ENCODE measurements around the gene DMAC2.
A peak's percentile ranks its signal among the peaks of the same experiment; 100 is the strongest.
"Not testable (repeated sequence)": the region's sequence is repeated elsewhere in the genome, so short reads cannot be mapped to it uniquely, and the experiment has no call there.

The DMAC2 gene

GRCh38 chr19:41478171-41478570, 38.5 kb upstream of the DMAC2 start:
- no peaks in the 10 kb centered on the region for H3K4me1 ChIP-seq (ENCODE audit: control extremely low read depth in 1 of 4, control insufficient read depth in 4 of 4, insufficient read depth in 4 of 4, low read length in 3 of 4)
- H3K9me3 ChIP-seq (ENCODE audit: control extremely low read depth in 1 of 5, control insufficient read depth in 4 of 5, insufficient read depth in 2 of 5, low read depth in 1 of 5, low read length in 4 of 5), result peaks cover 1 to 5% (median 3%) of the 10 kb centered on the region in 5 experiments
- CTCF ChIA-PET, result interaction anchor here (1.2 to 1.4 kb wide), 2 partner anchors 21 to 86 kb away, joined by 3 read pairs; no protein-coding TSS in a partner anchor
- no peak overlapping the region for H3K27ac ChIP-seq (ENCODE audit: insufficient read depth in 1 of 2, low read depth in 1 of 2, low read length in 2 of 2, poor library complexity in 1 of 2, severe bottlenecking in 2 of 2)
- WGBS (ENCODE audit: insufficient coverage), result 78% methylated on average over 8 of the region's 8 CpGs
- H3K36me3 ChIP-seq (ENCODE audit: control insufficient read depth in 4 of 4, insufficient read depth in 4 of 4, low read length in 3 of 4), result no peaks in the 10 kb centered on the region
- DNase-seq, result no peak
- H3K4me3 ChIP-seq (ENCODE audit: control insufficient read depth in 1 of 7, extremely low read depth in 1 of 7, insufficient read depth in 4 of 7, low read depth in 2 of 7, low read length in 6 of 7), result no peak overlapping the region
- POLR2A ChIA-PET, result no interaction called here
- H3K27me3 ChIP-seq (replicated peaks in 2 of 5; ENCODE audit: control insufficient read depth in 4 of 5, insufficient read depth in 5 of 5, low read length in 4 of 5), result peaks cover 3 to 38% (median 17%) of the 10 kb centered on the region in 5 experiments

- Histone ChIP-seq H3K27ac (ENCODE audit: insufficient read depth in 1 of 2, low read depth in 1 of 2, low read length in 2 of 2, poor library complexity in 1 of 2, severe bottlenecking in 2 of 2) (no peak overlapping the region), H3K27me3 (replicated peaks in 2 of 5; ENCODE audit: control insufficient read depth in 4 of 5, insufficient read depth in 5 of 5, low read length in 4 of 5) (peaks cover 10 to 54% (median 14%) of the 10 kb centered on the region in 5 experiments), H3K9me3 (ENCODE audit: control extremely low read depth in 1 of 5, control insufficient read depth in 4 of 5, insufficient read depth in 2 of 5, low read depth in 1 of 5, low read length in 4 of 5) (peaks cover 1 to 10% (median 5%) of the 10 kb centered on the region in 5 experiments), H3K4me3 (ENCODE audit: control insufficient read depth in 1 of 7, extremely low read depth in 1 of 7, insufficient read depth in 4 of 7, low read depth in 2 of 7, low read length in 6 of 7) (no peak overlapping the region), H3K36me3 (ENCODE audit: control insufficient read depth in 4 of 4, insufficient read depth in 4 of 4, low read length in 3 of 4) (no peaks in the 10 kb centered on the region), H3K4me1 (ENCODE audit: control extremely low read depth in 1 of 4, control insufficient read depth in 4 of 4, insufficient read depth in 4 of 4, low read length in 3 of 4) (no peaks in the 10 kb centered on the region)
- DNase-seq, result no peak
- CTCF ChIA-PET, result interaction anchor here (1.0 to 1.4 kb wide), 2 partner anchors 19 to 145 kb away, joined by 3 read pairs; no protein-coding TSS in a partner anchor
- POLR2A ChIA-PET, result no interaction called here
These were observed 36.9 kb upstream of the DMAC2 start for GRCh38 chr19:41476583-41476982.

GRCh38 chr19:41463257-41464256, 23.8 kb upstream of the DMAC2 start:
- H3K27me3 ChIP-seq (replicated peaks in 2 of 5; ENCODE audit: control insufficient read depth in 4 of 5, insufficient read depth in 5 of 5, low read length in 4 of 5), result peaks cover 8 to 60% (median 18%) of the 10 kb centered on the region in 5 experiments
- H3K4me1 ChIP-seq (ENCODE audit: control extremely low read depth in 1 of 4, control insufficient read depth in 4 of 4, insufficient read depth in 4 of 4, low read length in 3 of 4); H3K27ac ChIP-seq (ENCODE audit: insufficient read depth in 1 of 2, low read depth in 1 of 2, low read length in 2 of 2, poor library complexity in 1 of 2, severe bottlenecking in 2 of 2); H3K36me3 ChIP-seq (ENCODE audit: control insufficient read depth in 4 of 4, insufficient read depth in 4 of 4, low read length in 3 of 4); CTCF ChIA-PET; H3K9me3 ChIP-seq (ENCODE audit: control extremely low read depth in 1 of 5, control insufficient read depth in 4 of 5, insufficient read depth in 2 of 5, low read depth in 1 of 5, low read length in 4 of 5); H3K4me3 ChIP-seq (ENCODE audit: control insufficient read depth in 1 of 7, extremely low read depth in 1 of 7, insufficient read depth in 4 of 7, low read depth in 2 of 7, low read length in 6 of 7); POLR2A ChIA-PET: not testable (repeated sequence)
- 84% methylated on average over 6 of the region's 22 CpGs for WGBS (ENCODE audit: insufficient coverage)
- peak in 1 of 3 donors; percentile 10 for DNase-seq

GRCh38 chr19:41462497-41462896, 22.8 kb upstream of the DMAC2 start:
- POLR2A ChIA-PET, result no interaction called here
- DNase-seq, result no peak
- no peak overlapping the region for H3K27ac ChIP-seq (ENCODE audit: insufficient read depth in 1 of 2, low read depth in 1 of 2, low read length in 2 of 2, poor library complexity in 1 of 2, severe bottlenecking in 2 of 2)
- CTCF ChIA-PET, result no interaction called here
- peaks cover 8 to 57% (median 14%) of the 10 kb centered on the region in 5 experiments for H3K27me3 ChIP-seq (replicated peaks in 2 of 5; ENCODE audit: control insufficient read depth in 4 of 5, insufficient read depth in 5 of 5, low read length in 4 of 5)
- H3K36me3 ChIP-seq (ENCODE audit: control insufficient read depth in 4 of 4, insufficient read depth in 4 of 4, low read length in 3 of 4), result no peaks in the 10 kb centered on the region
- no peaks in the 10 kb centered on the region for H3K4me1 ChIP-seq (ENCODE audit: control extremely low read depth in 1 of 4, control insufficient read depth in 4 of 4, insufficient read depth in 4 of 4, low read length in 3 of 4)
- 84% methylated on average over 6 of the region's 6 CpGs for WGBS (ENCODE audit: insufficient coverage)
- H3K4me3 ChIP-seq (ENCODE audit: control insufficient read depth in 1 of 7, extremely low read depth in 1 of 7, insufficient read depth in 4 of 7, low read depth in 2 of 7, low read length in 6 of 7), result no peak overlapping the region
- peaks cover 0 to 5% (median 0%) of the 10 kb centered on the region in 5 experiments for H3K9me3 ChIP-seq (ENCODE audit: control extremely low read depth in 1 of 5, control insufficient read depth in 4 of 5, insufficient read depth in 2 of 5, low read depth in 1 of 5, low read length in 4 of 5)

- ChIA-PET CTCF (interaction anchor here (1.2 to 1.6 kb wide), 6 partner anchors 14 to 183 kb away, joined by 3 to 6 read pairs (median 3); partner anchors contain the start of gene ERICH4), POLR2A (no interaction called here)
- Histone ChIP-seq H3K4me1 (ENCODE audit: control extremely low read depth in 1 of 4, control insufficient read depth in 4 of 4, insufficient read depth in 4 of 4, low read length in 3 of 4) (no peaks in the 10 kb centered on the region), H3K27me3 (replicated peaks in 2 of 5; ENCODE audit: control insufficient read depth in 4 of 5, insufficient read depth in 5 of 5, low read length in 4 of 5) (peaks cover 7 to 39% (median 12%) of the 10 kb centered on the region in 5 experiments), H3K9me3 (ENCODE audit: control extremely low read depth in 1 of 5, control insufficient read depth in 4 of 5, insufficient read depth in 2 of 5, low read depth in 1 of 5, low read length in 4 of 5) (no peaks in the 10 kb centered on the region), H3K36me3 (ENCODE audit: control insufficient read depth in 4 of 4, insufficient read depth in 4 of 4, low read length in 3 of 4) (no peaks in the 10 kb centered on the region), H3K4me3 (ENCODE audit: control insufficient read depth in 1 of 7, extremely low read depth in 1 of 7, insufficient read depth in 4 of 7, low read depth in 2 of 7, low read length in 6 of 7) (no peak overlapping the region), H3K27ac (ENCODE audit: insufficient read depth in 1 of 2, low read depth in 1 of 2, low read length in 2 of 2, poor library complexity in 1 of 2, severe bottlenecking in 2 of 2) (no peak overlapping the region)
- WGBS (ENCODE audit: insufficient coverage), result no CpG with 5 or more reads among the region's 1 CpG
- DNase-seq, result peak in 2 of 3 donors; percentile 20 to 31
These were observed 17.5 kb upstream of the DMAC2 start for GRCh38 chr19:41457241-41457640.

GRCh38 chr19:41456342-41456918, 16.7 kb upstream of the DMAC2 start:
- H3K36me3 ChIP-seq (ENCODE audit: control insufficient read depth in 4 of 4, insufficient read depth in 4 of 4, low read length in 3 of 4), result no peaks in the 10 kb centered on the region
- ChIA-PET POLR2A (no interaction called here), CTCF (interaction anchor here (1.2 to 1.6 kb wide), 5 partner anchors 13 to 184 kb away, joined by 3 to 6 read pairs (median 3); partner anchors contain the start of gene ERICH4)
- 44% methylated on average over 5 of the region's 7 CpGs for WGBS (ENCODE audit: insufficient coverage)
- H3K9me3 ChIP-seq (ENCODE audit: control extremely low read depth in 1 of 5, control insufficient read depth in 4 of 5, insufficient read depth in 2 of 5, low read depth in 1 of 5, low read length in 4 of 5), result no peaks in the 10 kb centered on the region
- no peaks in the 10 kb centered on the region for H3K4me1 ChIP-seq (ENCODE audit: control extremely low read depth in 1 of 4, control insufficient read depth in 4 of 4, insufficient read depth in 4 of 4, low read length in 3 of 4)
- DNase-seq, result no peak
- H3K4me3 ChIP-seq (ENCODE audit: control insufficient read depth in 1 of 7, extremely low read depth in 1 of 7, insufficient read depth in 4 of 7, low read depth in 2 of 7, low read length in 6 of 7), result no peak overlapping the region
- peaks cover 7 to 34% (median 11%) of the 10 kb centered on the region in 5 experiments for H3K27me3 ChIP-seq (replicated peaks in 2 of 5; ENCODE audit: control insufficient read depth in 4 of 5, insufficient read depth in 5 of 5, low read length in 4 of 5)
- no peak overlapping the region for H3K27ac ChIP-seq (ENCODE audit: insufficient read depth in 1 of 2, low read depth in 1 of 2, low read length in 2 of 2, poor library complexity in 1 of 2, severe bottlenecking in 2 of 2)
